B cell (primary cell): ENCODE data around the gene VANGL2. TPM values are rescaled to one million over a fixed set of nuclear protein-coding genes. Genes with fewer than 3 reads are reported as not detected.

Experiments used
- ATAC-seq: fragments of 200-7000 bp; cut with Tn5 transposase; one replicate; pipeline ENCODE4 v1.10.0; 2021; ENCODE audit warnings: low read depth, mild to moderate bottlenecking, moderate number of reproducible peaks, moderate library complexity
- CTCF ChIA-PET: fragments of 350-600 bp; sonication (Branson Sonifier 250); formaldehyde crosslinking; loops from one replicate; lab custom pipeline; 2021; ENCODE audit warnings: antibody characterized with exemption, inconsistent platforms; lab: Charles Lee
- POLR2A ChIA-PET: fragments of 350-600 bp; sonication (Branson Sonifier 250); formaldehyde crosslinking; loops from one replicate; lab custom pipeline; 2021; ENCODE audit warnings: antibody characterized with exemption; lab: Charles Lee
- DNase-seq: peaks from one replicate; pipeline ENCODE4 v3.0.0; 2013
- H2AFZ ChIP-seq: 2 replicates; pipeline ENCODE4 v1.6.1; 2012; ENCODE audit warnings: mild to moderate bottlenecking, low read depth, low read length; ENCODE audit not compliant: insufficient read depth, poor library complexity, severe bottlenecking
- H3K27ac ChIP-seq, 2 donors: 1 replicate in 1 of 2; 2 replicates in 1 of 2; pipeline ENCODE4 v1.5.1; 2012 to 2013; ENCODE audit warnings: low read length in 2 of 2, mild to moderate bottlenecking in 2 of 2, moderate library complexity in 1 of 2
- H3K27me3 ChIP-seq, 4 experiments: fragments of 200-600 bp in 1 of 4; sonication (generic) in 1 of 4; replicated peaks in 1 of 4; 1 replicate in 2 of 4; 2 replicates in 2 of 4; pipeline versions ENCODE4 v1.6.1 to v1.7.0; 2013 to 2016; ENCODE audit warnings: low read length in 3 of 4, mild to moderate bottlenecking in 2 of 4, mixed read lengths in 1 of 4, moderate library complexity in 1 of 4; ENCODE audit not compliant: insufficient read depth in 4 of 4, control insufficient read depth in 3 of 4; ENCODE audit errors: control extremely low read depth in 1 of 4
- H3K36me3 ChIP-seq, 2 experiments: replicated peaks in 1 of 2; 1 replicate in 1 of 2; 2 replicates in 1 of 2; pipeline versions ENCODE4 v1.6.1 to v1.7.1; 2013; ENCODE audit warnings: low read length in 1 of 2; ENCODE audit not compliant: insufficient read depth in 2 of 2, control insufficient read depth in 1 of 2; ENCODE audit errors: control extremely low read depth in 1 of 2, extremely low read depth in 1 of 2
- H3K4me1 ChIP-seq, 2 donors: fragments of 200-600 bp in 1 of 2; sonication (generic) in 1 of 2; 1 replicate in 1 of 2; 2 replicates in 1 of 2; pipeline versions ENCODE4 v1.5.1 to v1.6.1; 2013 to 2017; ENCODE audit warnings: low read length in 2 of 2; ENCODE audit not compliant: control insufficient read depth in 2 of 2, insufficient read depth in 2 of 2
- H3K4me2 ChIP-seq: replicated peaks from 2 replicates; pipeline ENCODE3; 2012; ENCODE audit warnings: mild to moderate bottlenecking, low read depth, low read length; ENCODE audit not compliant: poor library complexity, severe bottlenecking
- H3K4me3 ChIP-seq, 5 experiments: fragments of 200-600 bp in 1 of 5; sonication (generic) in 1 of 5; 1 replicate in 3 of 5; 2 replicates in 2 of 5; pipeline versions ENCODE4 v1.5.1 to v1.7.0; 2011 to 2016; ENCODE audit warnings: low read length in 4 of 5, mild to moderate bottlenecking in 4 of 5, low read depth in 2 of 5, control low read depth in 1 of 5, moderate library complexity in 1 of 5; ENCODE audit not compliant: insufficient read depth in 1 of 5; ENCODE audit errors: control extremely low read depth in 1 of 5, extremely low read depth in 1 of 5
- H3K79me2 ChIP-seq: fragments of 200-600 bp; sonication (generic); one replicate; pipeline ENCODE4 v1.6.0; 2016; ENCODE audit warnings: low read length; ENCODE audit not compliant: control insufficient read depth, insufficient read depth
- H3K9ac ChIP-seq: fragments of 200-600 bp; sonication (generic); 2 replicates; pipeline ENCODE4 v1.6.1; 2017; ENCODE audit warnings: mild to moderate bottlenecking, low read length, moderate library complexity
- H3K9me3 ChIP-seq, 3 donors: one replicate each; pipeline versions ENCODE4 v1.6.1 to v1.7.1; 2013; ENCODE audit warnings: low read length in 2 of 3; ENCODE audit not compliant: control insufficient read depth in 2 of 3, insufficient read depth in 1 of 3; ENCODE audit errors: control extremely low read depth in 1 of 3
- H4K20me1 ChIP-seq: 2 replicates; pipeline ENCODE4 v1.6.0; 2012; ENCODE audit warnings: mild to moderate bottlenecking, low read length; ENCODE audit not compliant: insufficient read depth, control insufficient read depth, poor library complexity, severe bottlenecking
- H3K27ac Mint-ChIP-seq: one replicate; pipeline ENCODE4 v1.8.0; 2021; ENCODE audit warnings: mixed read lengths
- H3K27me3 Mint-ChIP-seq: one replicate; pipeline ENCODE4 v1.8.0; 2021; ENCODE audit warnings: mixed read lengths
- H3K4me1 Mint-ChIP-seq: one replicate; pipeline ENCODE4 v1.8.0; 2021; ENCODE audit warnings: mixed read lengths
- H3K4me3 Mint-ChIP-seq: one replicate; pipeline ENCODE4 v1.8.0; 2021; ENCODE audit warnings: mixed read lengths
- H3K9me3 Mint-ChIP-seq: one replicate; pipeline ENCODE4 v1.8.0; 2022; ENCODE audit warnings: mixed read lengths; ENCODE audit not compliant: insufficient read depth
- CTCF ChIP-seq: fragments of 200-600 bp; IDR thresholded peaks from one replicate; pipeline ENCODE4 v1.8.0; 2022; ENCODE audit warnings: antibody characterized with exemption, mild to moderate bottlenecking
- EZH2 ChIP-seq: IDR thresholded peaks from 2 replicates; pipeline ENCODE4 v1.6.1; 2012; ENCODE audit warnings: borderline replicate concordance, low read depth, mild to moderate bottlenecking, moderate library complexity, low read length; ENCODE audit not compliant: insufficient read depth, poor library complexity, severe bottlenecking
- WGBS: methylation state at CpG from one replicate; pipeline ENCODE4 v1.1.5; 2013; ENCODE audit warnings: missing lambda C conversion rate; ENCODE audit not compliant: insufficient coverage; 5-methylcytosine and 5-hydroxymethylcytosine counted together
- intact Hi-C: fragments of 100-400 bp; cut with micrococcal nuclease; formaldehyde crosslinking; loops from one replicate; pipeline ENCODE4 v1.10.0; 2022
- polyA plus RNA-seq: library from polyadenylated mRNA; depleted of rRNA; stranded (reverse); fragments of >200 nt; gene quantifications from 2 replicates; pipeline ENCODE4 v1.2.3, GENCODE V29; 2012
- total RNA-seq, 2 donors: library from RNA; stranded (reverse); fragments of 120-200 nt in 1 of 2; gene quantifications; 1 replicate in 1 of 2; 2 replicates in 1 of 2; pipeline versions ENCODE4 v1.2.3 to v1.2.4, GENCODE V29; 2013 to 2022

Gene VANGL2
- total and polyA plus RNA-seq, 2 donors (not counting 1 experiment from before 2014, with no cell fraction given) = 0.48 to 14.4 TPM

GRCh38 chr1:160371756-160372155 lies 28.6 kb upstream of the VANGL2 start:
- H3K36me3 ChIP-seq = no peaks in the 10 kb centered on the region
- no peaks in the 10 kb centered on the region for H3K9me3 Mint-ChIP-seq
- ATAC-seq (no peak), DNase-seq (no peak)
- H3K4me1 ChIP-seq = peaks cover 19 to 23% of the 10 kb centered on the region in 2 donors
- no peak overlapping the region for H3K4me3 Mint-ChIP-seq
- no peaks in the 10 kb centered on the region for H3K27me3 Mint-ChIP-seq
- no peak overlapping the region for H3K4me2 ChIP-seq
- ChIA-PET CTCF (interaction anchor here (0.7 to 1.5 kb wide), 5 partner anchors 19 to 178 kb away, joined by 3 to 5 read pairs (median 3); no protein-coding TSS in a partner anchor), POLR2A (no interaction called here)
- H3K27ac Mint-ChIP-seq = no peak overlapping the region
- H3K79me2 ChIP-seq = no peaks in the 10 kb centered on the region
- H3K9me3 ChIP-seq = no peaks in the 10 kb centered on the region
- WGBS = 57% methylated on average over 4 of the region's 4 CpGs
- H3K27ac ChIP-seq = no peak overlapping the region
- no peak overlapping the region for H3K9ac ChIP-seq
- TF ChIP-seq EZH2 = no peak
- no peak for TF ChIP-seq CTCF
- H3K4me3 ChIP-seq = no peak overlapping the region
- no peaks in the 10 kb centered on the region for H3K27me3 ChIP-seq
- no peaks in the 10 kb centered on the region for H4K20me1 ChIP-seq
- intact Hi-C loops = no loop called here
- H2AFZ ChIP-seq = no peak overlapping the region
- H3K4me1 Mint-ChIP-seq = peaks cover 23% of the 10 kb centered on the region

GRCh38 chr1:160373696-160374095 lies 26.7 kb upstream of the VANGL2 start:
- CTCF ChIA-PET = interaction anchor here (0.6 to 7.8 kb wide), 9 partner anchors 16 to 366 kb away, joined by 3 to 79 read pairs (median 7); no protein-coding TSS in a partner anchor
- Histone ChIP-seq H3K27ac (no peak overlapping the region), H3K4me2 (no peak overlapping the region), H3K27me3 (no peaks in the 10 kb centered on the region), H4K20me1 (no peaks in the 10 kb centered on the region), H3K9me3 (no peaks in the 10 kb centered on the region), H3K4me1 (peaks cover 19 to 23% of the 10 kb centered on the region in 2 donors), H3K79me2 (no peaks in the 10 kb centered on the region), H2AFZ (no peak overlapping the region), H3K4me3 (no peak overlapping the region), H3K36me3 (no peaks in the 10 kb centered on the region), H3K9ac (no peak overlapping the region)
- ATAC-seq (no peak), DNase-seq (no peak)
- intact Hi-C loops = no loop called here
- peaks cover 24% of the 10 kb centered on the region for H3K4me1 Mint-ChIP-seq
- TF ChIP-seq EZH2 (no peak), CTCF (no peak)
- H3K27me3 Mint-ChIP-seq = no peaks in the 10 kb centered on the region
- POLR2A ChIA-PET = interaction anchor here (0.7 kb wide), 1 partner anchor 302 kb away, joined by 3 read pairs; no protein-coding TSS in a partner anchor
- no peak overlapping the region for H3K27ac Mint-ChIP-seq
- H3K4me3 Mint-ChIP-seq = no peak overlapping the region
- H3K9me3 Mint-ChIP-seq = no peaks in the 10 kb centered on the region
- 94% methylated on average over 2 of the region's 4 CpGs for WGBS
